IPS DF 4.7 (cell line): Measurements from ENCODE around the gene SLC43A1.
"Not testable (repeated sequence)": the region's sequence is repeated elsewhere in the genome, so short reads cannot be mapped to it uniquely, and the experiment has no call there.

Source experiments
- DNase-seq: peaks from one replicate; pipeline ENCODE4 v3.0.0-alpha.2; 2013; ENCODE audit warnings: low spot score; ENCODE audit errors: extremely low read depth

SLC43A1 gene

DNA sequence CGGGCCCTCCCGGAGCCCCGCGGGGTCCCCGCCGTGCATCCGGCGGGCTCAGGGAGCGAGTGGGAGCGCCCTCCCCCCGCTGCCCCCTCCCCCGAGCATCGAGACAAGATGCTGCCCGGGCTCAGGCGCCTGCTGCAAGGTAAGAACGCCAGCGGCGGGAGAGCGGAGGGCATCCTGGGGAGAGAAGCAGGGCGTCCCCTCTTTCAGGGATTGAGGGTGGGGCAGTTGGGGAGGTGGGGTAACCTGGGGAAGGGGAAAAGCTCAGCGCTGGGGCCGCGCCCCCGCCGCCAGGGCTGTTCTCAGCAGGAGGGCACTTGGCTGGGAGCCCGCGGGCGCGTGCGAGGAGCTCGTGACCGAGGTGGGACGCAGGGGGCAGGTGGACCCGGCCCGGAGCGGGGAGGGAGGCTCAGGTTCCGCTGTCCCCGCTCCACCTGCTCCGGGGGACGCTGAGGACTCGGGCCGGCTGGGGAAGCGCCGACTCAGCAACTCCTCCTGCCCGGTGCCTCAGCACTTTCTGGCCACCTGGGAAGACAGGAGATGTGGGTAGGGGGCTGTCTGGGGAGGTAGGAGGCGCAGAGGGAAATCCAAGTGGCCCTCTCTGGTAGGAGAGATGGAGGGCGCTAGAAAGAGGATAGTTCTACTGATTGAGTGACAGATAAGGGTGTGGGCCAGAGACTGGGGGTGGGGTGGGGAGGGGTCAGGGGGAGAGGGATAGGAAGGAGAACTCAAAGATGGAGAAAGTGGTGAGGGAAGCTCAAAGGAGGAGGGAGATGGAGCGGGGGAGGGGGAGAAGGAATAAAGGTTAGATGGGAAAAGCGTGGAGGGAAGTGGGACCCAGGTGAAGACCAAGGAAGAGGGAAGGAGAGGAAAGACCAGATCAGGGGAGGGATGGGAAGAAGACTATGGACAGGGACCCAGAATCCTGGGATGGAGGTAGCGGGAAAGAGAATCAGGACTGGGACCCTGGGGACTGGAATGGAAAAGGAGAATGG, 54.4 kb downstream of the SLC43A1 start:
- DNase-seq = no peak

DNA sequence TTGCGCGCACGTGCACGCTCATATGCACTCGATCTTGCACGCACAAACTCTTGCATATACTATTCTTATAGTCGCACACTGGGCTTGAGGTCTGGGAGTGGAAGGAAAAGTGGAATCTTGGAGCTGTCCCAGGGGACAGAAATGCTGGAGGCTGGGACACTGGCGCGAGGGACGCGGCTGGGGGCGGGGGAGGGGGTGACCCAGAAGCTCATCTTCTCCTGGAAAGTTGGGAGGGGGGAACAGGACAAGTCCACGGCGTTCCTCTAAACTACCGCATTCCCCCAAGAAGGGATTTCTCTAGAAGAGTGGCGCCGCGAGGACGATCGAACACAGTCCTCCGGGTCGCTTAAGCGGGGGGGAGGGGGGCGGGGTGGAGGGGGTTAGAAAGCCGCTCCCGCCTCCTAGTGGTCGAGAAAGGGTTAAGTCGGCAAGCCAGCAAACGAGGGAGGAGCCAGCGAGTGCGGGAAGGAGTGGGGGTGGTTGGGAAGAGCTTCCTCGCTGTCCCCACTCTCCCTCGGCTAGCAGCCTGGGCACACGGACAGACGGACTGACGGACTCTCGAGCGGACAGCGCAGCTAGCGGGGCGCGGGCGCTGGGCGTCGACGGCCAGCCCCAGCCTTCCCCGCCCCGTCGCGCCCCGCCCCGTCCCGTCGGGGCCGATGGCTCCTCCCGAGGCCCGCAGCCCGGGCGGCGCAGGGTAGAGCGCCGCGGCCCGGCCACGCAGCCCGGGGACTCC, 55.3 kb downstream of the SLC43A1 start, which contains the start of gene RTN4RL2:
Gene RTN4RL2 (plus strand): TSS at position 507 of the 736 bp plus-strand sequence. CDS start 338 bp downstream, outside the sequence.
- no peak for DNase-seq

DNA sequence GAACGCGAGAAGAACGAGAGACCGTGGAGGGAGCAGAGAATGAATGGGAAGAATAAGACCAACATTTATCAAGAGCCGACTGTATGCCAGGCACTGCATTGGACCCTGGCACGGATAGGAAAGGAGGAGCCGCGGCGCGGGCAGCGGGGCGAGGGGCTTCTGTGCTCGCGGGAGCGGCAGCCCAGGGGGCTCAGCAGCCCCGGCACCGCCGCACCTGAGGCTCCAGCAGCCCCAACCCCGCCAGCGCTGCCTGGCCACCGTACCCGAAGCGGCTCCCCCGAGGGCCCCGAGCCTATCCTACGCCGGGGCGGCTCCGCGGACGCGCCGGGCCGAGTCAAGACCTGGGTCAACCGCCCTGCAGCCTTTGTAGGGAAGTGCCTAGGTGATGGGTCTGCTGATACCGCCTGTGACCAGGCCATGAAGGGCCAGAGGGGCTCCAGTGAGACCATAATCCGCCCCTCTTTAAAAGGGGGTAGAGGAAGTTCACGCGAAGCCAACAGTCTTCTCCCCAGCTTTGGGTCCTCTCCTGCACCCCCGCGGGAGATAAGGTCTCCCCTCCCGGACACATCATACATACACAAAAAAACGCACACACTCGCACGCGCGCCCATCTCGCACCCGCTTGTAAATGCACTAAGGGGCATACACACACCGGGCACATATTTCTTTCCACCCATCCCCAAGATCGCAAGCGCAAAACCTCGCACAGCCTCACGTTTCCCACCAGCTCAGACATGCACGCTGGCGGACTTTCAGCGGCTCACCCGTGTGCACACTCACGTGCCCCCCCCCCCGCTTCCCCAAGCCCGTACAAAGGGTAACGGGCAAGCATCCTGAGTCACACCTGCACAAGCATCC, 56.1 kb downstream of the SLC43A1 start:
- no peak for DNase-seq

DNA sequence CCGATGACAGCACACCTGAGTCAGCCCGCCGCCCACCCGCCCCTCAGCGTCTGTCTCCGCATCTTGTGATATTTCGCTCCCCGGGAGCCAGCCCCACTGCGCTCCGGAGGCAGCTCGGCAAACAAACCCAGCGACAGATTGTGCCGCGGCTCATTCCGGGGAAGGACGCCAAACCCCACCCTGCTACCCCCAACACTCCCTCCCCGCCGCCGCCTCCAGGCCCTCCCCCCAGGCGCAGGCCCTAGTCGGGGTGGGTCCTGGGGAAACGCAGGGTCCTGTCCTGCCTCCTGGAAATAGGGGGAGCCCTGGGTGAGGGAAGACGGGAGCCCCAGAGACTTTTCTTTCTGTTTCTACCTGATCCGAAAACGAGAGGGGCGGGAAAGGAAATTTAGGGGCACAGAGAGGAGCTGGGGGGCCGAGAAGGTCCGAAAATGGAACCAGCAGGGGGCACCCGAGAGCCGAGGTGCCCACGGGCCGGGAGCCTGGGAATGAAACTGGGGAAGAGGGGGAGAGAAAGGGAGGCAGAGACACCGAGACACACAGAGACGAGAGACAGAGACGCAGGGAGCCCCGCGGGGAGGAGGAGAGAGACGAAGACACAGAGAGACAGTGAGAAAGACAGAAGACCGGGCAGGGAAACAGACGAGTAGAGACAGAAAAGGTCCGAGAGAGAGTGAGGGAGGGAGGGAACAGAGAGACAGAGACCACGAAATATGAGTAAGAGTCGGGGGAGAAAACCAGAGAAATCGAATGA, 56.9 kb downstream of the SLC43A1 start:
- no peak for DNase-seq

DNA sequence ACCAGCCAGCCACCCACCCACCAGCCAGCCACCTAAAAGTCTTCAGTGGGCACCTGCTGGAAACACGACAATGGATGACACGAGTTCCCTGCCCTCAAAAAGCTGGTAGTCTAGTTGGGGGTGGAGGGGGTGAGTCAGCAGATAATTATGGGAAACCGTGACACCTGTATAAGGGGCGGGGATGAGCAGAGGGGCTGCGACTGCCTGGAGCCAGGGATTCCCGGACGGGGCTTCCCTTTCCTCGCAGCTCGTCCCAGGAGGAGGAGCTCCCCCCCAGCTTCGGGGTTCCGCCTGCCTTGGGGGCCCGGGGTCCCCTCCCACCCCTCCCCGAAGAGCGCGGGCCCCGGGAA, 57.5 kb downstream of the SLC43A1 start:
- no peak for DNase-seq

DNA sequence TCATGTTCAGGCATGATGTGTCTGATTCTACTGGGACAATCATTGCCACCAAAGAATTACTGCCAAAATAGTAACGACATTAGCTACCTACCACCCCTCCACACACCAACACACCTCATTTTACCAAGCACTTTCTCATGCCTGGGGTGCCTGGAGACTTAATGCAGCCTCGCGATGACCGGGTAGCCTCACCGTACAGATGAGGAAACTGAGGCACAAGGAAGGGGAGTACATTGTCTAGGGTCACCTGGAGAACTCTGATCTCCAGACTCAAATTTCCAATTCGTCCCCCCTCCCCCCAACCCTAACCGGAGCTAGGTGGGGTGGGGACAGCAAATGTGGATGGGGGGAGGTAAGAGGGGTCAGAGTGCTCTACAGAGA, 57.9 kb downstream of the SLC43A1 start:
- no peak for DNase-seq

DNA sequence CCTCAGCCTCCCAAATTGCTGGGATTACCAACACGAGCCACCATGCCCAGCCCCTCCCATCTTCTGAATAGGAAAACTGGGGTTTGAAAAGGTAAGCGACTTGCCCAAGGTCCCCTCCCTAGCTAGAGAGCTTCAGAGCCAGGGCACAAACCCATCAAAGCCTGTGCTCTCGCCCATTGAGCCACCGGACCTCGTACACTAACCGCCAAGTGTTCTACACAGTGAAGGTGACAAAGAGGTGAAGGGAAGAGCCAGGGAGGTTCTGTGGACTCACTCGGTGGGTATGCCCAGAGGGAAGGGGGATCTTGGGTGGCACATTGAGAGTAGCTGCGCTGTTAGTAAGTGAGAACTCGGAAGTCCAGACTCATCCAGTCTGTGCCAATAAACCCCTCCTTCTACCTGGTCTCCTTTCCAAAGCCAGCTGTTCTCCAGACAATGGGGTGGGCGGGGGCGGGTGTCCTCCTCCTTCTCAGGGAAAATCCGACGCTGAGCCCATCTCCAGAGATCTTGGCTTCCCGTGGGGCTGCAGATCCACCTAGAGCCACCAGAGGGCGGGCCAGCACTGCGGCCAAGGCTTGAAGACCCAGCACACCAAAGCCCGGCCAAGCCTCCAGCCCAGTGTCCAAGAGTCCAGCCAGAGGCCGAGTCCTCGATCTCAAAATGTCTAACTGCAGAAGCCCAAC, 58.4 kb downstream of the SLC43A1 start:
- no peak for DNase-seq

DNA sequence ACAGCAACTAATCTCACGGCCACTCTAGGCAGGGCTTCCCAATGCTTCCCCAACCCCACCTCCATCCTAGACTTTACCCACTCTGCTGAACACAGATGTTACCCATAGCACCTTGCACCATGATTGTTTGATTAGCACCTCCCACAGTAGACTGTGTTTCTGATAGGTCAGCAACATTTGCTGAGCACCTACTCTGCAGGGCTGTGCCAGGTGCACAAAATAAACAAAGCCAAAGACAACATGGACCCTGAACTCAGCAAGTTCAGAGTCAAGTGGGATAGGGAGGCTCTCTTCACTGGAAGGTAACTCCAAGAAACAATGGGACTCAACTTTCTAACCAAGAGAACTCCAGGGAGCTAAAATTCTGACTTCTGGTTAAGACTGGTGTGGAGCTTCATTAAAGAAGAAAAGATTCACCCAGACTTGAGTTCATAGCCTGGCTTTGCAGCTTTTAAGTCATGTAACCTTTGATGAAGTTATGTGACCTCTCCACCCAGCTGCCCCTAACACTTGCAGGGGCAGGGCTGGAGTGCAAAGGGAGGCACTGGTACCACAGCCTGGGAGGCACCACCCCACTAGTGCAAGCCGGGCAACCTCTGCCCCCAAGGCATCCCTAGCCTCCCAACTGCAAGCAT, 61.8 kb downstream of the SLC43A1 start:
- no peak for DNase-seq

DNA sequence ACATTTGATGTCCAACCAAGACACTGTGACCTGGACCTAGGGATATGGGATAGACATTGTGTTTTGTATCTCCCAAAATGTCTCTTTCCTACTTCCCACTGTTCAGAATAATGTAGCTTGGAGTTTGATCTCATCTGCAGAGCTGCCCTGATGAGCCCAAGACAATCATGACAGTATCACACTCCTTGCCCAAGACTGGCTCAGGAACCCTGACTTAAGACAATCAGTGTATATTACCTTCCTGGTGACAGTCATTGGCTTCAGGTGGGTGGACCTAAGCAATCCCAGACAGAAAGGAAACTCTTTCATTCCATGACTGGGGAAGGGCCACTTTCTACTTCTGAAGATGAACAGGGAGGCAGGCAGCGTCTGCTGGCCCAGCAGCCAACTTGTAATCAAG, 69.4 kb downstream of the SLC43A1 start:
- DNase-seq = no peak

DNA sequence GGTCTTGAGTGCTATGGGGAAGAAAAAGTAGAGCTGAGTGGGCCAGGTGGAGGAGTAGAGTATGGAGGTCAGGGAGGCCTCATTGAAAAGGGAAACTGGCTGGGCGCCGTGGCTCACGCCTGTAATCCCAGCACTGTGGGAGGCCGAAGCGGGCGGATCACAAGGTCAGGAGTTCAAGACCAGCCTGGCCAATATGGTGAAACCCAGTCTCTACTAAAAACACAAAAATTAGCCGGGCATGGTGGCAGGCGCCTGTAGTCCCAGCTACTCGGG, 70.4 kb downstream of the SLC43A1 start:
- DNase-seq = not testable (repeated sequence)

DNA sequence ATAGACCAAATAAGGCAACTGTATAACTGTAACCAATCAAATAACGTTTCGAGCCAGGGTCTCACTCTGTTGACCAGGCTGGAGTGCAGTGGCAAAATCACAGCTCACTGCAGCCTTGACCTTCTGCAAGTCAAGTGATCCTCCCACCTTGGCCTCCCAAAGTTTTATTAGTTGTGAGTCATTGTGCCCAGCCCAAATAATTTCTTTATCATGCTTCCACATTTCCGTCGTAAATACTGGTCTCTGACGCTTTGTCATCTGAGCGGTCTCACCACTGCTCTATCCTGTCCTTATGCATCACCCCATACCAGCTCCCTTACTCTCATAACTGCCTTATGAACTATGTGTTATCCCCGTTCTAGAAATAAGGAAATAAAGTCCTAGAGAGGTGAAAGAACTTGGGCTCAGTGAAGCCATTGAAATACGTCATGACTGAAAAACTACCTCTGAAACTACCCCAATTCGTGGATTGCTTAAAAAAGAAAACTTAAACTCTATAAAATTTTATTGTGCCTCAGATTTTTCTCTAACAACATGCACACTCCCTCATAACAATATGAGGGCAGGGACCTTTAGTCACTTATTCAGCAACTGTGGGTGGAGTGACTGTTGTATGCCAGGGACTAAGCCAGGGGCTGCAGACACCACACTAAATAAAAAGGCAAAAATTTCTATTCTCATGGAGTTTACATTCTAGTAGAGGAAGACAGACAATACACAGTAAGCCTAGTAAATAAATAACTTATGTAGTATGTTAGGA, 71.0 kb downstream of the SLC43A1 start:
- no peak for DNase-seq

DNA sequence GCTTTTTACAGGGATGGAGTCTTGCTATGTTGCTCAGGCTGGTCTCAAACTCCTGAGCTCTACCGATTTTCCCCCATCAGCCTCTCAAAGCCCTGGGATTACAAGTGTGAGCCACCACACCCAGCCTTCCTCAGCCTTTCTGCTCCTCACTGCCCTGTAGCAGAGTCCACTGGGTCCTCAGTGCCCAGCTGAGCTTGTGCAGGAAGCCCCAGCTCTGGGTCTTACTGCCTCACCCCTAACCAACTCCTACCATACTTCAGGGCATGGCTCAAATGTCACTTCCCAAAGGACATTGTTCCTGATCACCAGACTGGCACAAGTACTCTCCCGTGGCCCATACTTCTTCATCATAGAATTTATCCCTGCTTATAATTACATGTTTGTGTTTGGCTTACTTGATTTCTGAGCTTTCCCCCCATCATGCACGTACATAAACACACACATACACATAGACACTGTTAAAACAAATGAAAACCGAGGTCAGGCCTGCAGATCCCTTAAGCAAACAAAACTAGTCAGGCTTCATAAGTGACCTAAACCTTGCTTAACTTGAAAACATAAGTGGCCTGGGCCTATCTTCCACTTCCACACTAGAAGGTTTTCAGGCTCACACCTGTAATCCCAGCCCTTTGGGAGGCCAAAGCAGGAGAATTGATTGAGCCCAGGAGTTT, 74.6 kb downstream of the SLC43A1 start:
- DNase-seq = no peak

DNA sequence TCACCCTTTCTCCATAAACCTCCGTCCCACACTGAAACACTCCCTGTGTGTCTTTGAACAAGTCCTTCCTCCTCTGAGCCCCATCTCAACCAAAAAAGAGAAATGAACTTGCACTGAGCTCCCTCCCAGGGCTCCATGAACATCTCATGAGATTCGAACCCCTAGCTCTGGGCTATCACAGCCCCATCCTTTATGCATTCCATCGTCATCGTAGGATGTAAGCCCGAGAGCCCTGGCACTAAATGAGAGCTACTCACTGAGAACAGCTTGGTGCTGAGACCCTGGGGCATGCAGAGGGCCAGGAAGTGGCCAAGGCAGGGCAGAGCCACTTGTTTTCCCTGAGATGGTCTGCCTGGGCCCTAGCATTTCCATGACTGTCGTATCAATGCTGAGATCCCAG, 75.7 kb downstream of the SLC43A1 start:
- no peak for DNase-seq

DNA sequence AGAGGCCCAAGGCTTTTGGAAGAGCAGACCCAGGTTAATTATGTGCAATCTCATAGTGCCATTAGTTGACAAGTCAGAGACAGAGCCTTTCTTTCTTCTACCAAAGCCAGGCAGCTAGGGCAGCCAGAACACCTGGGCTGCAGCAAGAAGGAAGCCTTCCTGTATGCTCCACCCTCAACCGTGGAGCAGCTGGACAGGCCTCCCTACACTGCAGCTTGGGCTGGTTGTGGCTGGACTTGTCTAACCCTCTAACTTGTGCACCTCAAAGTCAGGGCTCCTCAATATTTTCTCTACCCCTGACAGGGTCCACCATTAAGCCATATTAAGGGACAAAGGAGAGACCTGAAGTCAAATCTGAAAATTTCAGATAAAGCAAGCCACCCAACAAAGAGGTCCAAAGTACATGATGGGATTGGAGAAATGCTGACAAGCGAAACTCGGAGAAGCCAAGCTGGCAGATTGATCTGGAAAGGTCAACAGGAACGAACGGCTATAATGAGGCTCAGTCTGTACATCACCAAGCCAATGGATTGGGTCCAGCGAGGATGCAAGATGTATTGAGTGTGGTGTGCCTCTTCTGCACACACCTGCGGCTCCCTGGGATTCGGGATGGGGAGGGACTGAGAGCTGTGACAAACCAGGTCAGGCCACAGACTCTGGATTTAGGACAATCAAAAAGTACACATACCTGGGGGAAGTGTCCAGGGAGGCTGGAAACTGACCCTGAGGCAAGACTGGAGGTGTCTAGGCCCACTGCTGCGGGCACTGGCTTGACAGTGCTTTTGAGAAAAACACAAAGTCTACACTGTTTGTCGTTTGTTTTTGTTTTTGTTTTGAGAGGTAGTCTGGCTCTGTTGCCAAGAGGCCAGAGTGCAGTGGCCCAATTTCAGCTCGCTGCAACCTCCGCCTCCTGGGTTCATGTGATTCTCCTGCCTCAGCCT, 76.9 kb downstream of the SLC43A1 start:
- no peak for DNase-seq

DNA sequence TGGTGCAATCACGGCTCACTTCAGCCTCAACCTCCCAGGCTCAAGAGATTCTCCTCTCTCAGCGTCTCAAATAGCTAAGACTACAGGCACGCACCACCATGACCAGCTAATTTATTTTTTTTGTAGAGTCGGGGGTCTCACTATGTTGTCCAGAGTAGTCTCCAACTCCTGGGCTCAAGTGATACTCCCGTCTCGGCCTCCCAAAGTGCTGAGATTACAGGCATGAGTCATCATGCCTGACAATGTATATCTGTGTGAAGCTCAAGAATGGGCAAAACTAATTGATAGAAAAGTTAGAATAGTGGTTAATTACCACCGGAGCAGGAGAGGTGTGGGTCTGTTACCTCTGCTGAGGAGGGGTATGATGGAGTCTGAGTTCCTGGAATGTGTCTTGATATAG, 79.5 kb downstream of the SLC43A1 start:
- DNase-seq = no peak

DNA sequence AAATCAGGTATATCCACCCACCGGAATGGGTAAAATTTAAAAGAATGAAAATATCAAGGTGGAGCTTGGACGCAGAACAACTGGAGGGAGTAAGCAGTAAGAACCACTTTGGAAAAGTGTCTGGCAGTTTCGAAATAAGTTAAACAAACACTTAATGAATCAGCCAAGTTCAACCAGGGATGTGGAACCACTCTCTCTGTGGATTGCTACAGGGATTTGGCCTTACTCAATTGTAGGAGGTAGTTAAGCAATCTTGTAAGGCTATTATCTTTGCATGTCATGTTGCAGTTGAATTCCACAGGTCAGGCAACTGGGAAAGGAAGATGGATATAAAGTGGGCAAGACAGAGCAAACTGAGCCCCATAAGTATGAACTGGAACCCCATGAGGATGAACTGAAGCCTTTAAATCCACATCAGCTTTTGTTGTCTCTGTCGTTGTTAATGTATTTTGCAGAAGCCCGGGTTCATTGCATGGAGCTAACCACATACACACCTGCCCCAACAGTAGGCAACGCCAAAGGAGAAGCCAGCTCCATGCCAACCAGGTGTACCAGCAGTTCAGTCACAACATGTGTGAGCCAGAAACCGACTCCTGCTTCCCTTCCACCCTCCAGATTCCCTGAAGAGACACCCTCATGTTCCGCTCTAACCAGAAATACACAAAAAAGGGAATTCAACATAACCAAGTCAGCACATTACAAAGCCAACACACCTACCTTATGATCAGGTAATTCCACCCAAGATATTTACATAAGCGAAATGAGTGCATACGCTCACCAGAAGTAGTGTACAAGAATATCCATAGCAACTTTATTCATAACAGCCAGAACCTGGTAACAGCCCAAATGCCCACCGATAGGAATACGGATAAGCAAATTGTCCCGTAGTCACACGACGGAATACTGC, 80.6 kb downstream of the SLC43A1 start:
- DNase-seq = no peak
